ENCODE results near the gene RAD51B. TPM values are rescaled to one million over a fixed set of nuclear protein-coding genes. Genes with fewer than 3 reads are reported as not detected.
A peak's percentile ranks its signal among the peaks of the same experiment; 100 is the strongest.

Gene RAD51B
- total RNA-seq, 6 experiments from 2014 or later = 2.7 to 5.8 (median 4.3) TPM

GRCh38 chr14:67940486-67941455 lies 121.2 kb downstream of the RAD51B start:
- 11% methylated on average over 4 of the region's 4 CpGs for WGBS (ENCODE audit: insufficient coverage, low coverage, low lambda C conversion rate, missing lambda C conversion rate)
- no peak for TF ChIP-seq CTCF (IDR thresholded peaks at IDR 0.05)
- TF ChIP-seq POLR2A (IDR thresholded peaks at IDR 0.05) = no peak
- H3K27me3 ChIP-seq = no peaks in the 10 kb centered on the region
- intact Hi-C loops (cut with DNase I) = no loop called here
- H3K4me3 ChIP-seq = no peak overlapping the region
- H3K9me3 ChIP-seq = no peaks in the 10 kb centered on the region
- peak overlapping the region; percentile 66 to 95 (median 89) for H3K27ac ChIP-seq
- DNase-seq = no peak
- H3K36me3 ChIP-seq = no peaks in the 10 kb centered on the region
- peak; percentile 69 to 86 (median 76) for ATAC-seq
- H3K4me1 ChIP-seq = peaks cover 0 to 42% (median 18%) of the 10 kb centered on the region in 4 donors

GRCh38 chr14:67941456-67942018 lies 122.0 kb downstream of the RAD51B start:
- intact Hi-C loops (cut with DNase I) = no loop called here
- no peak for DNase-seq
- Histone ChIP-seq H3K27ac (peak overlapping the region; percentile 66 to 95 (median 89)), H3K36me3 (no peaks in the 10 kb centered on the region), H3K4me1 (peaks cover 0 to 42% (median 18%) of the 10 kb centered on the region in 4 donors), H3K9me3 (no peaks in the 10 kb centered on the region), H3K27me3 (no peaks in the 10 kb centered on the region), H3K4me3 (no peak overlapping the region)
- TF ChIP-seq CTCF (IDR thresholded peaks at IDR 0.05) (peak in 1 of 4 donors; percentile 4), POLR2A (IDR thresholded peaks at IDR 0.05) (no peak)
- 11% methylated on average over 1 of the region's 1 CpG for WGBS (ENCODE audit: insufficient coverage, low coverage, low lambda C conversion rate, missing lambda C conversion rate)
- ATAC-seq = peak; percentile 12 to 44 (median 33)

GRCh38 chr14:67942080-67942710 lies 122.6 kb downstream of the RAD51B start:
- TF ChIP-seq CTCF (IDR thresholded peaks at IDR 0.05) (no peak), POLR2A (IDR thresholded peaks at IDR 0.05) (no peak)
- Histone ChIP-seq H3K27ac (peak overlapping the region; percentile 66 to 95 (median 89)), H3K27me3 (no peaks in the 10 kb centered on the region), H3K4me1 (peaks cover 0 to 42% (median 18%) of the 10 kb centered on the region in 4 donors), H3K36me3 (no peaks in the 10 kb centered on the region), H3K9me3 (no peaks in the 10 kb centered on the region), H3K4me3 (peak overlapping the region in 1 of 3 donors; percentile 14)
- no peak for DNase-seq
- intact Hi-C loops (cut with DNase I) = no loop called here
- WGBS (ENCODE audit: insufficient coverage, low coverage, low lambda C conversion rate, missing lambda C conversion rate) = 15% methylated on average over 4 of the region's 4 CpGs
- peak; percentile 22 to 54 (median 42) for ATAC-seq

GRCh38 chr14:67943947-67944346 lies 124.4 kb downstream of the RAD51B start:
- WGBS (ENCODE audit: insufficient coverage, low coverage, low lambda C conversion rate, missing lambda C conversion rate) = 12% methylated on average over 3 of the region's 3 CpGs
- H3K36me3 ChIP-seq = no peaks in the 10 kb centered on the region
- ATAC-seq (peak; percentile 52 to 73 (median 66)), DNase-seq (peak in 2 of 3 donors; percentile 31 to 66)
- no peak overlapping the region for H3K4me3 ChIP-seq
- H3K9me3 ChIP-seq = no peaks in the 10 kb centered on the region
- peak overlapping the region in 2 of 3 donors; percentile 9 to 95 for H3K27ac ChIP-seq
- intact Hi-C loops (cut with DNase I) = no loop called here
- TF ChIP-seq POLR2A (IDR thresholded peaks at IDR 0.05) (no peak), CTCF (IDR thresholded peaks at IDR 0.05) (peak; percentile 62 to 96 (median 70))
- H3K27me3 ChIP-seq = no peaks in the 10 kb centered on the region
- peaks cover 0 to 42% (median 18%) of the 10 kb centered on the region in 4 donors for H3K4me1 ChIP-seq
